Right lobe of liver (tissue), 6 donors: ENCODE results near the gene STXBP6. TPM values are rescaled to one million over a fixed set of nuclear protein-coding genes. Genes with fewer than 3 reads are reported as not detected.

ENCODE experiments used
- ATAC-seq, 4 donors: fragments of 200-7000 bp; cut with Tn5 transposase; one replicate each; pipeline ENCODE4 v1.9.1; 2020; ENCODE audit warnings: mild to moderate bottlenecking in 4 of 4, moderate library complexity in 4 of 4
- DNase-seq, 3 donors: peaks; one replicate each; pipeline ENCODE4 v3.0.0-alpha.2; 2020
- H3K27ac ChIP-seq, 3 donors: fragments of 200-600 bp; one replicate each; pipeline ENCODE4 v1.8.0; 2022
- H3K27me3 ChIP-seq, 2 donors: fragments of 200-600 bp; one replicate each; pipeline ENCODE4 v1.8.0; 2022
- H3K36me3 ChIP-seq, 4 donors: fragments of 200-600 bp; sonication (generic) in 1 of 4; one replicate each; pipeline versions ENCODE4 v1.5.1 to v1.8.0; 2017 to 2022; ENCODE audit warnings: control low read depth in 1 of 4
- H3K4me1 ChIP-seq, 4 donors: fragments of 200-600 bp; sonication (generic) in 1 of 4; one replicate each; pipeline versions ENCODE4 v1.5.1 to v1.8.0; 2017 to 2022; ENCODE audit warnings: control low read depth in 1 of 4
- H3K4me3 ChIP-seq, 3 donors: fragments of 200-600 bp; one replicate each; pipeline ENCODE4 v1.8.0; 2022
- H3K9me3 ChIP-seq, 4 donors: fragments of 200-600 bp; sonication (generic) in 1 of 4; one replicate each; pipeline versions ENCODE4 v1.5.1 to v1.8.0; 2017 to 2022; ENCODE audit warnings: control low read depth in 1 of 4
- CTCF ChIP-seq, 4 donors: fragments of 200-600 bp in 3 of 4; fragments of 450-650 bp in 1 of 4; IDR thresholded peaks; one replicate each; pipeline versions ENCODE4 v1.5.1 to v1.8.0; 2016 to 2022; ENCODE audit warnings: antibody characterized with exemption in 4 of 4, mild to moderate bottlenecking in 2 of 4
- POLR2A ChIP-seq: fragments of 450-650 bp; IDR thresholded peaks from one replicate; pipeline ENCODE4 v1.6.1; 2017; ENCODE audit warnings: antibody characterized with exemption, mild to moderate bottlenecking
- WGBS: methylation state at CpG from one replicate; pipeline ENCODE4 v1.1.6; 2018; ENCODE audit warnings: low coverage, low lambda C conversion rate; ENCODE audit not compliant: insufficient coverage; ENCODE audit errors: missing lambda C conversion rate; 5-methylcytosine and 5-hydroxymethylcytosine counted together
- intact Hi-C, 2 donors: fragments of 100-400 bp; cut with DNase I; formaldehyde crosslinking; loops; one replicate each; pipeline versions ENCODE4 v1.11.2 to v1.14.1; 2022
- total RNA-seq, 6 experiments: library from RNA; depleted of rRNA in 2 of 6; stranded (reverse); fragments of >200 nt in 2 of 6; fragmentation: NEBNext Ultra II Directional in 3 of 6; extraction: Animal tissue kit (Norgen Biotek cat#: 25700) in 3 of 6; gene quantifications; one replicate each; pipeline versions ENCODE4 v1.1.0 to v1.2.4, GENCODE V29; 2016 to 2023
- donor health status: DM: no; HTN: yes; CAD: no.
- donor health status: DM: no; HTN: no; CAD: no.
- donor health status: DM: no; HTN: no; CAD: no.
- donor health status: DM: no; HTN: yes; CAD: no.
- donor health status: DM: no; HTN: yes; CAD: no.

STXBP6 gene
- total RNA-seq, 6 experiments from 2014 or later: 0.55 to 1.7 (median 1.1) TPM

GRCh38 chr14:25041484-25041883 is 8.5 kb downstream of the STXBP6 start:
- H3K27ac ChIP-seq: no peak overlapping the region
- no peak overlapping the region for H3K4me3 ChIP-seq
- ATAC-seq (peak; percentile 46 to 83 (median 74)), DNase-seq (no peak)
- no peaks in the 10 kb centered on the region for H3K36me3 ChIP-seq
- no peaks in the 10 kb centered on the region for H3K27me3 ChIP-seq
- H3K4me1 ChIP-seq: peaks cover 0 to 7% (median 1%) of the 10 kb centered on the region in 4 donors
- H3K9me3 ChIP-seq: no peaks in the 10 kb centered on the region
- intact Hi-C loops: loop anchor here in 1 of 2 donors (10.0 kb wide), 1 partner anchor 307 kb away; no protein-coding TSS in a partner anchor
- 45% methylated on average over 4 of the region's 4 CpGs for WGBS
- no peak for TF ChIP-seq CTCF (IDR thresholded peaks at IDR 0.05)

GRCh38 chr14:25039933-25040332 is 10.0 kb downstream of the STXBP6 start:
- ATAC-seq: no peak
- no peaks in the 10 kb centered on the region for H3K27me3 ChIP-seq

GRCh38 chr14:25038044-25038668 is 11.8 kb downstream of the STXBP6 start:
- DNase-seq: no peak
- 92% methylated on average over 4 of the region's 4 CpGs for WGBS
- no peak for ATAC-seq
- Histone ChIP-seq H3K4me3 (no peak overlapping the region), H3K36me3 (no peaks in the 10 kb centered on the region), H3K4me1 (peaks cover 0 to 7% (median 1%) of the 10 kb centered on the region in 4 donors), H3K9me3 (no peaks in the 10 kb centered on the region), H3K27me3 (no peaks in the 10 kb centered on the region), H3K27ac (no peak overlapping the region)
- TF ChIP-seq CTCF (IDR thresholded peaks at IDR 0.05) (no peak), POLR2A (no peak)
- intact Hi-C loops: no loop called here

More at GRCh38 chr14:25039933-25040332, 10.0 kb downstream of the STXBP6 start:
- Histone ChIP-seq H3K4me1 (peaks cover 0 to 7% (median 1%) of the 10 kb centered on the region in 4 donors), H3K27ac (no peak overlapping the region), H3K36me3 (no peaks in the 10 kb centered on the region), H3K9me3 (no peaks in the 10 kb centered on the region), H3K4me3 (no peak overlapping the region)
- TF ChIP-seq POLR2A (no peak), CTCF (IDR thresholded peaks at IDR 0.05) (no peak)
- 98% methylated on average over 5 of the region's 5 CpGs for WGBS
- intact Hi-C loops: loop anchor here in 1 of 2 donors (10.0 kb wide), 1 partner anchor 305 kb away; no protein-coding TSS in a partner anchor
- no peak for DNase-seq

GRCh38 chr14:25037032-25037431 is 12.9 kb downstream of the STXBP6 start:
- intact Hi-C loops: no loop called here
- WGBS: no CpG with 5 or more reads among the region's 2 CpGs
- H3K4me1 ChIP-seq: peaks cover 0 to 7% (median 1%) of the 10 kb centered on the region in 4 donors
- H3K27me3 ChIP-seq: no peaks in the 10 kb centered on the region
- ATAC-seq (no peak), DNase-seq (no peak)
- H3K27ac ChIP-seq: no peak overlapping the region
- no peaks in the 10 kb centered on the region for H3K36me3 ChIP-seq
- no peak overlapping the region for H3K4me3 ChIP-seq
- TF ChIP-seq CTCF (IDR thresholded peaks at IDR 0.05): no peak
- no peak for TF ChIP-seq POLR2A
- no peaks in the 10 kb centered on the region for H3K9me3 ChIP-seq
